ENCODE measurements around the gene USP15.

USP15 gene

DNA sequence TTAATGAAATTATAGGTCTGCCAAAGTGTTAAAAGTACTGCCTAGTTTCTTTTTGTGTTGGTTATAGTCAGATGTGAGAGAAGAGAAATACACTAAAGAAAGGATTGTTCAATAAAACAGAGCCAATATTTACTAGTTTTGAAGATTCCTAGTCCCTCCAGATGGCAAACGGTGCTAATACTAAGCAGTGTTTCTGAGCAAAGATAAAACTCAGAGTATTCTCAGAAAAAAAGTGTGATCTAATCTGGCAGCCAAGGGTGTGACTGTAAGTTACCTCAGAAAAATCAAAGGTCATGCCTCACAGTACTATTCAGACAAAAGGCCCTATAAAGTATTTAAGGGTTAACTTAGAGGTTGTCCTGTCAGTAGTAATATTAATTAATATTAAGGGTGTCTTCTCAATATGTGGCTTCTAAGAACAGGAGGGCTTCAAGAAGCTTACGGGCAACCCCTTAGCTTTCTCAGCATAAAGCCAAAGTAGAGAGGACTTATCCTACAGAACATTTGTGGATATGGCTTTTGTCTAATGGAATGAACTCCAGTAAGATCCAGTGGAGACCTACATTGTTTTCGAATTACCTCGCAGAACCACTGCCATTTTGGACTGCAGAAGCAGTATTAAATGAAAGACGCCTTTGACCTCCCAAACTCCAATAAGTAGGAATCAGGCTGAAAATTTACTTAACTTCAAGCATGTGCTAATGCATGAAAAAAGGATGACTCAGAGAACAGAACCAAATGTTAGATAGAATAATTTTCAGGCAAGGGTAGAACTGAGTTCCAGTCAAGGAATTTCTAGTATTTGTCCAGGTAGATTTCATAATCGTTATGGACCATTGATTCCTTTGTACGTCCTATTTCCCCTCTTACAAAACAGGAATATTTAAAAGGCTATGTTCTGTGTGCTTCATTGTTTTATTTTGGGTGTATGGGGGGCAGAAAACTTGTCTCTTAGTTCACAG is 46.6 kb downstream of the USP15 start:
- DNase-seq, result peak in 1 of 2 donors; percentile 53
- no peaks in the 10 kb centered on the region for H3K79me1 ChIP-seq (ENCODE audit: low read length)
- H3K14ac ChIP-seq (ENCODE audit: low read length), result no peak overlapping the region
- no peak overlapping the region for H3K18ac ChIP-seq (ENCODE audit: low read length)
- H2AFZ ChIP-seq (ENCODE audit: insufficient read depth, low read length, poor library complexity), result no peak overlapping the region
- no CpG with 5 or more reads among the region's 7 CpGs for WGBS (ENCODE audit: extremely low coverage, insufficient coverage, insufficient read length)
- no peaks in the 10 kb centered on the region for H3K27me3 ChIP-seq (ENCODE audit: insufficient read depth, low read length)
- H3K4me2 ChIP-seq (ENCODE audit: low read length), result no peak overlapping the region
- H4K91ac ChIP-seq (ENCODE audit: low read depth, low read length), result no peak overlapping the region
- no peak overlapping the region for H2BK5ac ChIP-seq (ENCODE audit: low read depth, low read length, poor library complexity)
- H3K36me3 ChIP-seq (ENCODE audit: control insufficient read depth in 1 of 2, insufficient read depth in 2 of 2, low read length in 2 of 2), result peaks cover 2 to 8% of the 10 kb centered on the region in 2 experiments
- no peak overlapping the region for H3K23ac ChIP-seq (ENCODE audit: low read length)
- no peak overlapping the region for H2BK12ac ChIP-seq (ENCODE audit: low read length)
- H3K9me3 ChIP-seq (ENCODE audit: insufficient read depth, low read depth, low read length), result no peaks in the 10 kb centered on the region
- H3K4me3 ChIP-seq (ENCODE audit: low read depth, low read length), result no peak overlapping the region
- H3K9ac ChIP-seq (ENCODE audit: low read length), result no peak overlapping the region
- H3K27ac ChIP-seq (ENCODE audit: low read depth, low read length), result no peak overlapping the region
- H2AK5ac ChIP-seq (ENCODE audit: low read length), result no peak overlapping the region
- no peak overlapping the region for H3K4ac ChIP-seq (ENCODE audit: low read depth, low read length)
- no peaks in the 10 kb centered on the region for H3K4me1 ChIP-seq (ENCODE audit: control insufficient read depth in 1 of 2, insufficient read depth in 2 of 2, low read length in 2 of 2)
- no peak overlapping the region for H4K12ac ChIP-seq (ENCODE audit: low read depth, low read length)
- no peaks in the 10 kb centered on the region for H3K79me2 ChIP-seq (ENCODE audit: control insufficient read depth, insufficient read depth, low read length, poor library complexity)
- no peak overlapping the region for H4K8ac ChIP-seq (ENCODE audit: low read depth, low read length)
- no peak overlapping the region for H2BK120ac ChIP-seq (ENCODE audit: insufficient read depth, low read length, poor library complexity)

DNA sequence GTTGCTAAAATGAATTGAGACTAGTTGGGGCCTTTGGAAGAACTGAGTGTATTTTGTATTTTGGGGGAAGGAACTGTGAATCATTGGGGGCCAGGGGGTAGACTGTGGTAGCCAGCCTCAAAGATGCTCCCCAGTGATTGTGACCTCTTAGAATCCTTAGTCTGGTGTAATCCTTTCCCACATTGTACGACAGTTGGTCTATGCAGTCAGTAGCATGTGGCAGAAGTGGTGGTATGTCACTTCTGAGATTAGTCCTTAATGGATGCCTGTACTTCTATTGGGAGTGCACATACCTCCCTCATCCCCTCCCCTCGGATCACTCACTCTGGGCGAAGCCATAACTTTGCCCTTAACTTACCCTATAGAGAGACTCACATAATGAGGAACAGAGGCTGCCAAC is 48.0 kb downstream of the USP15 start:
- Histone ChIP-seq H4K91ac (ENCODE audit: low read depth, low read length) (no peak overlapping the region), H2BK12ac (ENCODE audit: low read length) (no peak overlapping the region), H3K27ac (ENCODE audit: low read depth, low read length) (no peak overlapping the region), H3K4me3 (ENCODE audit: low read depth, low read length) (no peak overlapping the region), H3K4me2 (ENCODE audit: low read length) (no peak overlapping the region), H2BK5ac (ENCODE audit: low read depth, low read length, poor library complexity) (no peak overlapping the region), H3K36me3 (ENCODE audit: control insufficient read depth in 1 of 2, insufficient read depth in 2 of 2, low read length in 2 of 2) (peaks cover 2 to 8% of the 10 kb centered on the region in 2 experiments), H3K27me3 (ENCODE audit: insufficient read depth, low read length) (no peaks in the 10 kb centered on the region), H3K18ac (ENCODE audit: low read length) (no peak overlapping the region), H3K23ac (ENCODE audit: low read length) (no peak overlapping the region), H3K14ac (ENCODE audit: low read length) (no peak overlapping the region), H3K9me3 (ENCODE audit: insufficient read depth, low read depth, low read length) (no peaks in the 10 kb centered on the region), H2AFZ (ENCODE audit: insufficient read depth, low read length, poor library complexity) (no peak overlapping the region), H3K79me2 (ENCODE audit: control insufficient read depth, insufficient read depth, low read length, poor library complexity) (no peaks in the 10 kb centered on the region), H3K4me1 (ENCODE audit: control insufficient read depth in 1 of 2, insufficient read depth in 2 of 2, low read length in 2 of 2) (no peaks in the 10 kb centered on the region), H4K12ac (ENCODE audit: low read depth, low read length) (no peak overlapping the region), H3K79me1 (ENCODE audit: low read length) (no peaks in the 10 kb centered on the region), H2AK5ac (ENCODE audit: low read length) (no peak overlapping the region), H4K8ac (ENCODE audit: low read depth, low read length) (no peak overlapping the region), H3K9ac (ENCODE audit: low read length) (no peak overlapping the region), H3K4ac (ENCODE audit: low read depth, low read length) (no peak overlapping the region), H2BK120ac (ENCODE audit: insufficient read depth, low read length, poor library complexity) (no peak overlapping the region)
- DNase-seq, result no peak
- no CpG with 5 or more reads among the region's 3 CpGs for WGBS (ENCODE audit: extremely low coverage, insufficient coverage, insufficient read length)

DNA sequence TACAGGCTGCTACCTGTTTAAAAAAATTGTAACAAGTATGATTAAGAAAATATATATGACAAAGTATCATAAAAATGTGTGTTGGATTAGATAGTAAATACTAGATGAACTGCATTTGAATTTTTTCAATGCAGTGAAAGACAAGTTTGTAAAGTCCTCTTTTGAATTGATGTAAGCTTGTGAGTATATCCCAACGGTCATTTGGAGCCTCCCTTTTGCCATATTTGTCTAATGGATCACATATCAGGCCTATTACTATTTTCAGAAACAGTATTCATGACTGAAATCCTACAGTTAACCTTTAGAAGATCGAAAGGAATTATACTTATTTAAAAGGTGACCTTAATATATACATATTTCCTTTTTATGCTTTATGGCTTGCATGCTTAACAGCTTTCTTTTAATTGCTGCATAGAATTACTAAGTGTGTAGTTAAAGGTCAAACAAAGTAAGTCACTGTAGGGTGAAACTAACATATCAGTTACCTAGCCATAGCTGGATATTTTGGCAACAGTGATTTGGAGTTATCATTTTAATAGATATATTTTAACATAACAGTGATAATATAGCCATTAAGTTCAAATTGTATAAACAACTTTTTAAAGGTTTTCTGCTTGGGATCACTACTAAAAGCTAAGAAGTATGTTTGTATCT is 53.6 kb downstream of the USP15 start:
- no CpG with 5 or more reads among the region's 2 CpGs for WGBS (ENCODE audit: extremely low coverage, insufficient coverage, insufficient read length)
- Histone ChIP-seq H2BK12ac (ENCODE audit: low read length) (no peak overlapping the region), H3K27me3 (ENCODE audit: insufficient read depth, low read length) (no peaks in the 10 kb centered on the region), H3K27ac (ENCODE audit: low read depth, low read length) (no peak overlapping the region), H3K79me2 (ENCODE audit: control insufficient read depth, insufficient read depth, low read length, poor library complexity) (no peaks in the 10 kb centered on the region), H3K79me1 (ENCODE audit: low read length) (no peaks in the 10 kb centered on the region), H4K8ac (ENCODE audit: low read depth, low read length) (no peak overlapping the region), H4K12ac (ENCODE audit: low read depth, low read length) (no peak overlapping the region), H2BK5ac (ENCODE audit: low read depth, low read length, poor library complexity) (no peak overlapping the region), H2AFZ (ENCODE audit: insufficient read depth, low read length, poor library complexity) (no peak overlapping the region), H3K4me1 (ENCODE audit: control insufficient read depth in 1 of 2, insufficient read depth in 2 of 2, low read length in 2 of 2) (no peaks in the 10 kb centered on the region), H3K9me3 (ENCODE audit: insufficient read depth, low read depth, low read length) (no peaks in the 10 kb centered on the region), H4K91ac (ENCODE audit: low read depth, low read length) (no peak overlapping the region), H3K4me3 (ENCODE audit: low read depth, low read length) (no peak overlapping the region), H3K9ac (ENCODE audit: low read length) (no peak overlapping the region), H2BK120ac (ENCODE audit: insufficient read depth, low read length, poor library complexity) (no peak overlapping the region), H3K4ac (ENCODE audit: low read depth, low read length) (no peak overlapping the region), H2AK5ac (ENCODE audit: low read length) (no peak overlapping the region), H3K14ac (ENCODE audit: low read length) (no peak overlapping the region), H3K36me3 (ENCODE audit: control insufficient read depth in 1 of 2, insufficient read depth in 2 of 2, low read length in 2 of 2) (no peaks in the 10 kb centered on the region), H3K4me2 (ENCODE audit: low read length) (no peak overlapping the region), H3K23ac (ENCODE audit: low read length) (no peak overlapping the region), H3K18ac (ENCODE audit: low read length) (no peak overlapping the region)
- no peak for DNase-seq

DNA sequence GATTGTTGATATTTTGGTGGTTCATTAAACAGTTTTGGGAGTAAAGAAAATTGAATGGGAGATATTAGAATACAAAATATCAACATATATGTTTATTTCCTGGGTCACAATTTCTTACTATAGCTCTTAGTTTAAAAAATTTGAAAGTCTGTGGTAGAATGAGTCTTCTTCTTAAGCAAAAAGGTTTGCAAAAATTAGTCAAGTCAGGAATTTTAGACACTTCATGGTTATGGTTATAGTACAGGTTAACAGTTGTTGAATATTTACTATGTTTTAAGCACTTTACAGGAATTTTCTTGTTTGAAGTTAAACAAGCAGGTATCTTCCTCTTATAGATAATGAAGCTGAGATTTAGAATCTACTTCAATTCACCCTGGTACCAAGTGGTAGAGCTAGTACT is 56.8 kb downstream of the USP15 start:
- Histone ChIP-seq H3K9ac (ENCODE audit: low read length) (no peak overlapping the region), H2BK120ac (ENCODE audit: insufficient read depth, low read length, poor library complexity) (no peak overlapping the region), H3K4me1 (ENCODE audit: control insufficient read depth in 1 of 2, insufficient read depth in 2 of 2, low read length in 2 of 2) (no peaks in the 10 kb centered on the region), H2BK5ac (ENCODE audit: low read depth, low read length, poor library complexity) (no peak overlapping the region), H3K27ac (ENCODE audit: low read depth, low read length) (no peak overlapping the region), H3K79me2 (ENCODE audit: control insufficient read depth, insufficient read depth, low read length, poor library complexity) (no peaks in the 10 kb centered on the region), H3K23ac (ENCODE audit: low read length) (no peak overlapping the region), H3K27me3 (ENCODE audit: insufficient read depth, low read length) (no peaks in the 10 kb centered on the region), H2BK12ac (ENCODE audit: low read length) (no peak overlapping the region), H3K79me1 (ENCODE audit: low read length) (no peaks in the 10 kb centered on the region), H3K9me3 (ENCODE audit: insufficient read depth, low read depth, low read length) (no peaks in the 10 kb centered on the region), H3K4me2 (ENCODE audit: low read length) (no peak overlapping the region), H2AFZ (ENCODE audit: insufficient read depth, low read length, poor library complexity) (no peak overlapping the region), H3K4ac (ENCODE audit: low read depth, low read length) (no peak overlapping the region), H3K4me3 (ENCODE audit: low read depth, low read length) (no peak overlapping the region), H3K18ac (ENCODE audit: low read length) (no peak overlapping the region), H3K14ac (ENCODE audit: low read length) (no peak overlapping the region), H4K8ac (ENCODE audit: low read depth, low read length) (no peak overlapping the region), H2AK5ac (ENCODE audit: low read length) (no peak overlapping the region), H4K91ac (ENCODE audit: low read depth, low read length) (no peak overlapping the region), H4K12ac (ENCODE audit: low read depth, low read length) (no peak overlapping the region), H3K36me3 (ENCODE audit: control insufficient read depth in 1 of 2, insufficient read depth in 2 of 2, low read length in 2 of 2) (peaks cover 0 to 1% of the 10 kb centered on the region in 2 experiments)
- DNase-seq, result no peak

All from trophoblast cell (in vitro differentiated cells and primary cell).